ENCODE results near the gene MYBPC1. TPM values are rescaled to one million over a fixed set of nuclear protein-coding genes. Genes with fewer than 3 reads are reported as not detected.

MYBPC1 gene
- total RNA-seq, 6 donors from 2014 or later: 6.3 TPM; not detected in 5

DNA sequence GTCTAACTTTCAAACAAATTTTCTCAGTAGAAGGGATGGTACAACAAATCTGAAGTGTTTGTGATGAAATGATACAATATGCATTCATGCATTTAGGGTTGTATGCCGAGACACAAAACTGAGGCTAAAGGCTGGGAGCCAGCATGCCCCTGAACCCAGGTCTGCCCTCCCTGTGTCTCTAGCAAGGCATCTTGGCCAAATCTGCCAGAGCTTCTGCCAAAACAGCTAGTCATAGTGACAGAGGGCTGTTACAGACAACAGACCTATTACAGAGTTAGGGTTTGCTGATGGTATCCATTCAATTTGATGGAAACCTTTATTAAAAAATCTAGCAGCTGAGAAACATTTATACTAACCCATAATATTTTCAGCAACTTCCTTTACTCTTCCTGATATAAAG is 91.4 kb downstream of the MYBPC1 start:
- DNase-seq: no peak
- Histone ChIP-seq H3K27me3 (no peaks in the 10 kb centered on the region), H3K27ac (no peak overlapping the region), H3K4me3 (no peak overlapping the region), H3K4me1 (no peaks in the 10 kb centered on the region), H3K9me3 (no peaks in the 10 kb centered on the region), H3K36me3 (no peaks in the 10 kb centered on the region)
- ATAC-seq (ENCODE audit: low FRiP score in 2 of 2): no peak
- TF ChIP-seq EP300 (IDR thresholded peaks at IDR 0.05): no peak
- no peak for TF ChIP-seq POLR2A (IDR thresholded peaks at IDR 0.05)
- TF ChIP-seq, protein P1, sequence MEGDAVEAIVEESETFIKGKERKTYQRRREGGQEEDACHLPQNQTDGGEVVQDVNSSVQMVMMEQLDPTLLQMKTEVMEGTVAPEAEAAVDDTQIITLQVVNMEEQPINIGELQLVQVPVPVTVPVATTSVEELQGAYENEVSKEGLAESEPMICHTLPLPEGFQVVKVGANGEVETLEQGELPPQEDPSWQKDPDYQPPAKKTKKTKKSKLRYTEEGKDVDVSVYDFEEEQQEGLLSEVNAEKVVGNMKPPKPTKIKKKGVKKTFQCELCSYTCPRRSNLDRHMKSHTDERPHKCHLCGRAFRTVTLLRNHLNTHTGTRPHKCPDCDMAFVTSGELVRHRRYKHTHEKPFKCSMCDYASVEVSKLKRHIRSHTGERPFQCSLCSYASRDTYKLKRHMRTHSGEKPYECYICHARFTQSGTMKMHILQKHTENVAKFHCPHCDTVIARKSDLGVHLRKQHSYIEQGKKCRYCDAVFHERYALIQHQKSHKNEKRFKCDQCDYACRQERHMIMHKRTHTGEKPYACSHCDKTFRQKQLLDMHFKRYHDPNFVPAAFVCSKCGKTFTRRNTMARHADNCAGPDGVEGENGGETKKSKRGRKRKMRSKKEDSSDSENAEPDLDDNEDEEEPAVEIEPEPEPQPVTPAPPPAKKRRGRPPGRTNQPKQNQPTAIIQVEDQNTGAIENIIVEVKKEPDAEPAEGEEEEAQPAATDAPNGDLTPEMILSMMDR (IDR thresholded peaks at IDR 0.05): no peak
- no peak for TF ChIP-seq POLR2AphosphoS5 (IDR thresholded peaks at IDR 0.05)
- 83 to 88% methylated on average over 1 of the region's 1 CpG for WGBS, 2 donors

DNA sequence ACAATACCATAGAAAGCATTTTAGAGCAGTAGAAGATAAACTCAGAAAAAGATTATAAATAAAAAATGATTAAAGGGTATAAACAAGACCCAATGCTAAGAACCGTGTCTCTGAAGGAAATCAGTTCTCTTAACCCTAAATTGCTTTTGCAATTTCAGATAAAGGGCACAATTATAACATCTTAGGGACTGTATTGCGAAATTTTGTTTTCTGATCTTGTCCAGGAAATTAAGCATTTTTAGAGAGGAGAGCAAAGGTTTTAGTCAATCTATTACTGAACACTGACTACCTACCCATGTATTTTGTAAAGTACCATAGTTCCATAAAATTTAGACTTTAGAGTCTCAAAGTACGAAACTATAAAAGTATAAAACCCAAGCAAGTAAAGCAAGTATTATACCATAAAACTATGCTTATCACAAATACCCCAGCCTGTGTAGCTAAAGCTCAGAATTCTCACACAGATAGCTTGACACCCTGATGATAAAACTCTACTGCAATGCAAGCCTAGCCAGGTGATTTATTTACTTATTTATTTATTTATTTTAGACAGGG is 95.8 kb downstream of the MYBPC1 start:
- no peak for ATAC-seq (ENCODE audit: low FRiP score in 2 of 2)
- H3K9me3 ChIP-seq: no peaks in the 10 kb centered on the region
- H3K4me1 ChIP-seq: peaks cover 0 to 4% (median 2%) of the 10 kb centered on the region in 4 donors
- no peaks in the 10 kb centered on the region for H3K36me3 ChIP-seq
- no peak overlapping the region for H3K4me3 ChIP-seq
- TF ChIP-seq, protein P1 (IDR thresholded peaks at IDR 0.05): no peak
- TF ChIP-seq POLR2AphosphoS5 (IDR thresholded peaks at IDR 0.05) (no peak), POLR2A (IDR thresholded peaks at IDR 0.05) (no peak), EP300 (IDR thresholded peaks at IDR 0.05) (no peak)
- no peak overlapping the region for H3K27ac ChIP-seq
- no peak for DNase-seq
- no peaks in the 10 kb centered on the region for H3K27me3 ChIP-seq
- WGBS, 2 donors: 44 to 54% methylated on average over 3 of the region's 3 CpGs

DNA sequence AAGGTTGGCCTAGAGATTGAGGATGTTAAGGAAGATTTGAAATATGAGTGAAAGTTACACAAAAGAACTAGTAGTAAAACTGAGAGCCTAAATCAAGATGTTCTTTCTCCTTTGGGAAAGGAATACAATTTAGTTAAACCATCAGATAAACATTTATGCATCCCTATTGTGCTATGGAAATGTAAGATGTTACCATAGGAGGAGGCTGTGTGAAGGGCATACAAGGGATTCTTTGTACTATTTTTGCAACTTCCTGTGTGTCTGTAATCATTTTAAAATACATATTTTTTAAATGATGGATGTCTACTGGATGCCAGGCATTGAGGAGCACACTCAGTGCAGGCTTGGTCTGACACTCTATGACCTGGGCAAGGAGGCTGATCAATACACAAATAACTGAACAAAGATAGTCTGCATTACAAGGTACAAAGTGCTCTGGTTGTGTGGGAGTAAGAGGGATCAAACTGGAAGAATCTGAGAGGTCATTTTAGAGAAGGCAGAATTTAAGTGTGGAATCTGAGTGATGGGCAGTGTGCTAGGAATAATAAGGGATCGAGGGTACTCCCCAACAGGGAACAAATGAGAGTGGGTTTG is 96.8 kb downstream of the MYBPC1 start:
- Histone ChIP-seq H3K36me3 (no peaks in the 10 kb centered on the region), H3K4me1 (peaks cover 7 to 13% (median 12%) of the 10 kb centered on the region in 4 donors), H3K9me3 (no peaks in the 10 kb centered on the region), H3K27me3 (no peaks in the 10 kb centered on the region), H3K27ac (no peak overlapping the region), H3K4me3 (no peak overlapping the region)
- 89 to 100% methylated on average over 1 of the region's 1 CpG for WGBS, 2 donors
- ATAC-seq (ENCODE audit: low FRiP score in 2 of 2) (no peak), DNase-seq (no peak)
- TF ChIP-seq EP300 (IDR thresholded peaks at IDR 0.05) (no peak), POLR2AphosphoS5 (IDR thresholded peaks at IDR 0.05) (no peak), POLR2A (IDR thresholded peaks at IDR 0.05) (no peak)
- TF ChIP-seq, protein P1 (IDR thresholded peaks at IDR 0.05): no peak

DNA sequence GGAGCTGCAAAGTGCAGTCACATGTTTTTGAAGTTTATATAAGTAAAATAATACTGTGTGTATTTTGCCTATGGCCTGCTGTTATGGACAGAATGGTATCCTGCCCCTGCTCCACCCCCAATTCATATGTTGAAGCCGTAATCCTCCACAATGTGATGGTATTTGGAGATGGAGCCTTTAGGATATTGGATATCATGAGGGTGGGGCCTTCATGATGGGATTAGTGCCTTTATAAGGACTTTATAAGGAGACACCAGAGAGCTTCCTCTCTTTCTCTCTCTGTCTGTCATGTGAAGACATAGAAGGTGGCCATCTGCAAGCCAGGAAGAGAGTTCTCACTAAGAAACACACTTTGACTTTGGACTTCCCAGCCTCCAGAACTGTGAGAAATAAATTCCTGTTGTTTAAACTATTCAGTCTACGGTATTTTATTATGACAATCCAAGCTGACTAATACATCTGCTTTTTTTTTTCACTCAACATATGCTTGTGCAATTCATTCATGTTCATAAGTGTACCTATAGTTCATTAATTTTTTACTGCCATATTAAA is 99.6 kb downstream of the MYBPC1 start:
- Histone ChIP-seq H3K27ac (no peak overlapping the region), H3K27me3 (no peaks in the 10 kb centered on the region), H3K4me1 (peaks cover 20 to 27% (median 22%) of the 10 kb centered on the region in 4 donors), H3K4me3 (no peak overlapping the region), H3K36me3 (no peaks in the 10 kb centered on the region), H3K9me3 (no peaks in the 10 kb centered on the region)
- TF ChIP-seq POLR2AphosphoS5 (IDR thresholded peaks at IDR 0.05): no peak
- TF ChIP-seq EP300 (IDR thresholded peaks at IDR 0.05): no peak
- TF ChIP-seq, protein P1 (IDR thresholded peaks at IDR 0.05): no peak
- 93 to 95% methylated on average over 2 of the region's 2 CpGs for WGBS, 2 donors
- no peak for DNase-seq
- ATAC-seq (ENCODE audit: low FRiP score in 2 of 2): no peak

Measured in upper lobe of left lung (tissue), 6 donors.